K562 (cell line): Measurements from ENCODE around the gene ABHD16A. TPM values are rescaled to one million over a fixed set of nuclear protein-coding genes. Genes with fewer than 3 reads are reported as not detected.

Source experiments
- CCAR2 ChIP-seq: fragments of 200-400 bp; formaldehyde crosslinking; IDR thresholded peaks from 2 replicates; pipeline ENCODE4 v1.6.1; 2017; ENCODE audit warnings: mild to moderate bottlenecking, low read depth, low read length
- DLX4 ChIP-seq: fragments of 250-450 bp; sonication (Bioruptor Pico); IDR thresholded peaks from 2 replicates; pipeline ENCODE4 v1.6.1; 2021; ENCODE audit warnings: mild to moderate bottlenecking
- EZH2 ChIP-seq: IDR thresholded peaks from 2 replicates; pipeline ENCODE4 v1.6.1; 2012; ENCODE audit warnings: low read depth, mild to moderate bottlenecking, inconsistent platforms, low read length, borderline replicate concordance
- FOXJ3 ChIP-seq: sonication (generic); formaldehyde crosslinking; IDR thresholded peaks from 2 replicates; pipeline ENCODE4 v1.4.0; 2020; ENCODE audit warnings: mild to moderate bottlenecking, missing genetic modification reagents
- FOXM1 ChIP-seq, 2 experiments: fragments of 450-650 bp in 1 of 2; sonication (generic) in 1 of 2; formaldehyde crosslinking in 1 of 2; IDR thresholded peaks; 2 replicates each; pipeline versions ENCODE4 v1.6.1 to v1.9.0; 2017 to 2022; ENCODE audit warnings: low read depth in 2 of 2, mild to moderate bottlenecking in 2 of 2, missing genetic modification reagents in 1 of 2, moderate library complexity in 1 of 2
- KLF1 ChIP-seq: fragments of 450-650 bp; IDR thresholded peaks from 2 replicates; pipeline ENCODE4 v1.6.1; 2016; ENCODE audit warnings: missing genetic modification characterization, missing compliant biosample characterization
- KLF6 ChIP-seq: fragments of 250-450 bp; sonication (Bioruptor Pico); IDR thresholded peaks from 2 replicates; pipeline ENCODE4 v1.4.0; 2020; ENCODE audit warnings: mild to moderate bottlenecking, moderate library complexity, borderline replicate concordance
- MTA2 ChIP-seq: fragments of 450-650 bp; IDR thresholded peaks from 2 replicates; pipeline ENCODE4 v1.6.1; 2016; ENCODE audit warnings: low read depth
- NBN ChIP-seq: fragments of 450-650 bp; IDR thresholded peaks from 2 replicates; pipeline ENCODE4 v1.6.1; 2016; ENCODE audit warnings: low read depth, mild to moderate bottlenecking
- NEUROD1 ChIP-seq: fragments of 150-350 bp; IDR thresholded peaks from 2 replicates; pipeline ENCODE4 v1.6.1; 2014; ENCODE audit warnings: borderline replicate concordance, low read length, low read depth; ENCODE audit not compliant: partially characterized antibody
- PCBP2 ChIP-seq: fragments of 200-400 bp; formaldehyde crosslinking; IDR thresholded peaks from 2 replicates; pipeline ENCODE4 v1.6.1; 2018; ENCODE audit warnings: low read length, low read depth, mild to moderate bottlenecking, moderate library complexity; ENCODE audit not compliant: poor library complexity, severe bottlenecking
- POLR2AphosphoS2 ChIP-seq: IDR thresholded peaks from 2 replicates; pipeline ENCODE4 v1.6.1; 2012; ENCODE audit warnings: low read length, improper control_type of control experiment
- PURB ChIP-seq: sonication (generic); formaldehyde crosslinking; IDR thresholded peaks from 2 replicates; pipeline ENCODE4 v1.9.0; 2021; ENCODE audit warnings: low read depth, mild to moderate bottlenecking, missing genetic modification reagents
- RFX7 ChIP-seq: fragments of 250-450 bp; sonication (Bioruptor Pico); IDR thresholded peaks from 2 replicates; pipeline ENCODE4 v1.5.1; 2021; ENCODE audit warnings: mild to moderate bottlenecking
- SIX5 ChIP-seq, 2 experiments: IDR thresholded peaks; 2 replicates each; pipeline ENCODE4 v1.6.1; 2011; ENCODE audit warnings: low read length in 2 of 2, borderline replicate concordance in 1 of 2, low read depth in 1 of 2, mild to moderate bottlenecking in 1 of 2, moderate library complexity in 1 of 2; ENCODE audit not compliant: insufficient read depth in 1 of 2
- SMAD2 ChIP-seq: fragments of 150-350 bp; IDR thresholded peaks from 2 replicates; pipeline ENCODE4 v1.6.1; 2014; ENCODE audit warnings: low read depth, mild to moderate bottlenecking, low read length
- XRCC4 ChIP-seq: IDR thresholded peaks from one replicate; pipeline ENCODE4 v1.6.1; 2011; ENCODE audit not compliant: insufficient read depth, insufficient read length; ENCODE audit errors: extremely low read depth
- ZBTB26 ChIP-seq: fragments of 450-650 bp; formaldehyde crosslinking; IDR thresholded peaks from 2 replicates; pipeline ENCODE4 v1.4.0; 2022; ENCODE audit warnings: missing genetic modification characterization
- ZBTB9 ChIP-seq: fragments of 450-650 bp; formaldehyde crosslinking; IDR thresholded peaks from 2 replicates; pipeline ENCODE4 v1.4.0; 2020; ENCODE audit warnings: mild to moderate bottlenecking, moderate library complexity
- ZNF134 ChIP-seq: fragments of 250-450 bp; sonication (Bioruptor Pico); conservative IDR thresholded peaks from 2 replicates; pipeline ENCODE4 v1.4.0; 2020
- ZNF224 ChIP-seq: sonication (generic); formaldehyde crosslinking; IDR thresholded peaks from 2 replicates; pipeline ENCODE4 v1.8.0; 2022; ENCODE audit warnings: mild to moderate bottlenecking, missing genetic modification reagents
- ZNF589 ChIP-seq: fragments of 200-800 bp; sonication (Bioruptor generic); IDR thresholded peaks from 2 replicates; pipeline ENCODE4 v1.6.1; 2016; ENCODE audit warnings: low read depth, missing genetic modification characterization, missing compliant biosample characterization
- ZNF75A ChIP-seq: fragments of 450-650 bp; formaldehyde crosslinking; IDR thresholded peaks from 2 replicates; pipeline ENCODE4 v1.4.0; 2020; ENCODE audit warnings: mild to moderate bottlenecking
- polyA plus RNA-seq, 8 experiments: library from polyadenylated mRNA; depleted of rRNA in 4 of 8; stranded (reverse) in 5 of 8; unstranded in 3 of 8; fragments of >200 nt; fragmentation: Nextera tagmentation in 2 of 8; fragmentation: Illumina TruSeq in 1 of 8; extraction: Ambion mirVana in 2 of 8; extraction: Trizol in 1 of 8; gene quantifications; 2 replicates each; pipeline versions ENCODE4 v1.2.1 to v1.2.3, GENCODE V29; 2011 to 2014; ENCODE audit warnings: inconsistent platforms in 1 of 8, missing spikeins in 1 of 8
- total RNA-seq, 7 experiments: library from RNA; depleted of rRNA in 6 of 7; stranded (reverse); fragments of >200 nt in 6 of 7; fragmentation: Illumina TruSeq in 2 of 7; extraction: Trizol in 2 of 7; gene quantifications; 2 replicates each; pipeline versions ENCODE4 v1.2.1 to v1.2.3, GENCODE V29; 2011 to 2021; ENCODE audit warnings: low replicate concordance in 1 of 7
- TF ChIP-seq, protein P1 (sequence below): fragments of 250-450 bp; sonication (Bioruptor Pico); IDR thresholded peaks from 2 replicates; pipeline ENCODE4 v1.4.0; 2020; ENCODE audit warnings: mild to moderate bottlenecking
- TF ChIP-seq, protein P2 (sequence below): fragments of 450-650 bp; formaldehyde crosslinking; IDR thresholded peaks from 2 replicates; pipeline ENCODE4 v1.4.0; 2022; ENCODE audit warnings: mild to moderate bottlenecking, moderate library complexity

The ABHD16A gene
- total and polyA plus RNA-seq, 9 of the 15 experiments (the other 6 are each of a cell fraction or from before 2014, with no cell fraction given): 25.8 to 120 (median 81.6) TPM

GRCh38 chr6:31702405-31702818 is 712 bp downstream of the ABHD16A start (continued):
- no peak for TF ChIP-seq PCBP2
- TF ChIP-seq DLX4 (CRISPR knock-in tag): no peak
- TF ChIP-seq EZH2: no peak
- TF ChIP-seq MTA2: no peak; the same call in 1 of the 2 replicates
- TF ChIP-seq NEUROD1: no peak
- peak; percentile 60 for TF ChIP-seq ZBTB26 (CRISPR knock-in tag)
- TF ChIP-seq SMAD2: no peak
- no peak for TF ChIP-seq RFX7 (CRISPR knock-in tag)
- TF ChIP-seq POLR2AphosphoS2: no peak
- TF ChIP-seq, protein P1, sequence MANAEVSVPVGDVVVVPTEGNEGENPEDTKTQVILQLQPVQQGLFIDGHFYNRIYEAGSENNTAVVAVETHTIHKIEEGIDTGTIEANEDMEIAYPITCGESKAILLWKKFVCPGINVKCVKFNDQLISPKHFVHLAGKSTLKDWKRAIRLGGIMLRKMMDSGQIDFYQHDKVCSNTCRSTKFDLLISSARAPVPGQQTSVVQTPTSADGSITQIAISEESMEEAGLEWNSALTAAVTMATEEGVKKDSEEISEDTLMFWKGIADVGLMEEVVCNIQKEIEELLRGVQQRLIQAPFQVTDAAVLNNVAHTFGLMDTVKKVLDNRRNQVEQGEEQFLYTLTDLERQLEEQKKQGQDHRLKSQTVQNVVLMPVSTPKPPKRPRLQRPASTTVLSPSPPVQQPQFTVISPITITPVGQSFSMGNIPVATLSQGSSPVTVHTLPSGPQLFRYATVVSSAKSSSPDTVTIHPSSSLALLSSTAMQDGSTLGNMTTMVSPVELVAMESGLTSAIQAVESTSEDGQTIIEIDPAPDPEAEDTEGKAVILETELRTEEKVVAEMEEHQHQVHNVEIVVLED (CRISPR knock-in tag): no peak
- no peak for TF ChIP-seq ZBTB9 (CRISPR knock-in tag)
- TF ChIP-seq ZNF134 (CRISPR knock-in tag): no peak
- no peak for TF ChIP-seq KLF1 (tag)
- TF ChIP-seq SIX5 (IDR thresholded peaks at IDR 0.05; ENCODE audit: borderline replicate concordance in 1 of 2, insufficient read depth in 1 of 2, low read depth in 1 of 2, low read length in 2 of 2): no peak
- TF ChIP-seq CCAR2: no peak
- TF ChIP-seq PURB (CRISPR knock-in tag): no peak
- no peak for TF ChIP-seq FOXM1 (IDR thresholded peaks at IDR 0.05; ENCODE audit: low read depth)
- no peak for TF ChIP-seq FOXM1 (CRISPR knock-in tag; IDR thresholded peaks at IDR 0.05; ENCODE audit: low read depth)
- TF ChIP-seq NBN: peak; percentile 29; the same call in 1 of the 2 replicates
- no peak for TF ChIP-seq KLF6 (CRISPR knock-in tag)
- no peak for TF ChIP-seq FOXJ3 (CRISPR knock-in tag)
- TF ChIP-seq, protein P2, sequence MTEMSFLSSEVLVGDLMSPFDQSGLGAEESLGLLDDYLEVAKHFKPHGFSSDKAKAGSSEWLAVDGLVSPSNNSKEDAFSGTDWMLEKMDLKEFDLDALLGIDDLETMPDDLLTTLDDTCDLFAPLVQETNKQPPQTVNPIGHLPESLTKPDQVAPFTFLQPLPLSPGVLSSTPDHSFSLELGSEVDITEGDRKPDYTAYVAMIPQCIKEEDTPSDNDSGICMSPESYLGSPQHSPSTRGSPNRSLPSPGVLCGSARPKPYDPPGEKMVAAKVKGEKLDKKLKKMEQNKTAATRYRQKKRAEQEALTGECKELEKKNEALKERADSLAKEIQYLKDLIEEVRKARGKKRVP (CRISPR knock-in tag): 0 out of 2 replicates have a peak, but pooled peaks have one; percentile 4
- TF ChIP-seq ZNF224 (CRISPR knock-in tag): no peak
- TF ChIP-seq ZNF589 (CRISPR knock-in tag): peak; percentile 79; the same call in 1 of the 2 replicates
- TF ChIP-seq XRCC4: no peak
- peak; percentile 29; the same call in 1 of the 2 replicates for TF ChIP-seq ZNF75A (CRISPR knock-in tag)
